IPS DF 4.7 (cell line): ENCODE results near the gene GALNS.

ENCODE experiments used
- DNase-seq: peaks from one replicate; pipeline ENCODE4 v3.0.0-alpha.2; 2013; ENCODE audit warnings: low spot score; ENCODE audit errors: extremely low read depth

The GALNS gene

GRCh38 chr16:88817785-88818574 is 38.8 kb downstream of the GALNS start:
- no peak for DNase-seq

GRCh38 chr16:88816736-88817535 is 39.8 kb downstream of the GALNS start:
- DNase-seq, result no peak

GRCh38 chr16:88815901-88816589 is 40.7 kb downstream of the GALNS start:
- no peak for DNase-seq

- DNase-seq, result no peak
Observed at GRCh38 chr16:88815227-88815626, 41.5 kb downstream of the GALNS start.

GRCh38 chr16:88814144-88814502 is 42.6 kb downstream of the GALNS start:
- DNase-seq, result no peak

GRCh38 chr16:88813269-88814143 is 43.2 kb downstream of the GALNS start:
- DNase-seq, result no peak

- DNase-seq, result no peak
Observed at GRCh38 chr16:88812513-88813268, 44.1 kb downstream of the GALNS start.

- no peak for DNase-seq
Observed at GRCh38 chr16:88811769-88812512, 44.8 kb downstream of the GALNS start, which contains the start of gene APRT. APRT (minus strand) TSS chr16:88811928; CDS start chr16:88811899, 29 bp downstream.

GRCh38 chr16:88810912-88811768 is 45.6 kb downstream of the GALNS start:
- DNase-seq, result no peak

- DNase-seq, result no peak
Observed at GRCh38 chr16:88810166-88810911, 46.4 kb downstream of the GALNS start.

- DNase-seq, result no peak
Observed at GRCh38 chr16:88809676-88810165, 47.0 kb downstream of the GALNS start.

- DNase-seq, result no peak
Observed at GRCh38 chr16:88809068-88809675, 47.6 kb downstream of the GALNS start.

- DNase-seq, result no peak
Observed at GRCh38 chr16:88807626-88808453, 48.9 kb downstream of the GALNS start.

GRCh38 chr16:88807142-88807625 is 49.6 kb downstream of the GALNS start:
- DNase-seq, result no peak

- no peak for DNase-seq
Observed at GRCh38 chr16:88806491-88807111, 50.1 kb downstream of the GALNS start.

- DNase-seq, result no peak
Observed at GRCh38 chr16:88805887-88806393, 50.8 kb downstream of the GALNS start.
